Spleen (tissue), 7 donors: ENCODE results near the gene TMC5.

Source experiments
- CTCF ChIP-seq, 11 experiments: fragments of 200-600 bp in 7 of 11; fragments of 450-650 bp in 4 of 11; sonication (generic) in 4 of 11; IDR thresholded peaks in 8 of 11; conservative IDR thresholded peaks in 3 of 11; 1 replicate in 7 of 11; 2 replicates in 4 of 11; pipeline versions ENCODE4 v1.4.0 to v1.8.0; 2016 to 2021; ENCODE audit warnings: antibody characterized with exemption in 11 of 11, inconsistent platforms in 4 of 11, mild to moderate bottlenecking in 1 of 11
- POLR2A ChIP-seq, 3 donors: fragments of 450-650 bp; IDR thresholded peaks; one replicate each; pipeline ENCODE4 v1.5.1; 2017; ENCODE audit warnings: antibody characterized with exemption in 3 of 3, mild to moderate bottlenecking in 1 of 3
- donor health status: DM: no; HTN: no; CAD: no; lungs with moderate emphysema.
- donor health status: DM: no; HTN: no; CAD: no.
- donor health status: DM: no; HTN: no; CAD: no.

GRCh38 chr16:19481769-19482168, 64.1 kb downstream of the TMC5 start:
- no peak for TF ChIP-seq CTCF (IDR thresholded peaks at IDR 0.05 in 8 of 11, conservative IDR thresholded peaks at IDR 0.05 in 3 of 11)
- no peak for TF ChIP-seq POLR2A (IDR thresholded peaks at IDR 0.05)
